ENCODE results near the gene CYB5A. TPM values are rescaled to one million over a fixed set of nuclear protein-coding genes. Genes with fewer than 3 reads are reported as not detected.
"Not testable (repeated sequence)": the region's sequence is repeated elsewhere in the genome, so short reads cannot be mapped to it uniquely, and the experiment has no call there.

The CYB5A gene
- 15.3 TPM for total RNA-seq

- peak; percentile 99 for DNase-seq
These were observed at the start of gene CYB5A for GRCh38 chr18:74291771-74292540. Gene CYB5A (minus strand): TSS chr18:74291963. CDS start chr18:74291875, 88 bp downstream.

GRCh38 chr18:74337912-74338309 lies 46.1 kb upstream of the CYB5A start:
- no peak for DNase-seq

DNA sequence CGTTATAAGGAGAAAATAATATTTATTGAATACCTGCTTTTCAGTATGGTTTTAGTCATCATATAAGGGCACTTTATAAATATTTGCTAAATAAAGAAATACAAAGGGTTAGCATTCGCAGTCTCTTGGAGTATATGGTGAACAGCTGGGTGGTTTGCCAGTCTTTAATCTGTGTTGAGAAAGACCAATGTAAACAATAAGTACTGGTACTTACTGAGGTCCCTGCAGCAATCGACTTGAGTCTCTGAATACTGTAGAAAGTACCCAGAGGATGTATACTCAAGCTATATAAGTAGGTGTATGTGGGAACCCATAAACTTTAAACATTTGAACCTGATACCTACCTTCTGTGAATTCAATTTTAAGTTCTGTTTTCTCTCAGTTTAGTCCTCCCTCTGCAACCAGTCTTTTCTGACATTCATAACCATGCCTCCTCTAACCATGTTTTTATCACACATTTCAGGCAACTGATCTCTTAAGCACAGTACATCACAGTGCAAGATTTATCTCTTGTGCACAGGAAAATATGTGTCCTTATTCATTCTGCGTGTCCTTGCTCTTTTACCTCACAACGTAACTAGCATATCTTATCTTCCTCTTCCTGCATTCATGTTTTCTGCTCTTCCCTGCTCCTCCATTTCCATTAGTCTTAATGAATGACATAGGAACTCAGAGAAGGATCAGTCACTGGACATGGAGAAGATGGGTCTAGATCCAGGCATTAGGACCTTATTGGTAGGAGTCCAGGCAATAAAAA lies 45.6 kb upstream of the CYB5A start:
- DNase-seq = no peak

DNA sequence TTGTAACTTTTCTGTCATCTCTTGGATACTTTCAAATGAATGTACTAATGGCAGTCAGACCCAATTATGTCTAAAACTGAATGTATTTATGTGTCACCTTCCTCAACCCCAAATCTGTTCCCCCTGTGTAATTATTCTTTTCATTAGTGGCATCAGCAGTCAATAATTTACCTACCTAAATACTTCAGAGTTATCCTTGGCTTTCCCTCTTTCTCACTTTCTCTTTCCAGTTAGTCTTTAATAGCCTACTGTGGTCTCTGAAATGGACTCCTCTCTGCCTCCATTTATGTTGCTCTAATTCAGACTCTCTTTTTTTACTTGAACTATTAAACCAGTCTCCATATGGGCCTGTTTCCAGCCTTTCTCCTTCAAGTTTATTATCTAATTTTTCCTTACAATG lies 44.9 kb upstream of the CYB5A start:
- DNase-seq = no peak

- DNase-seq = no peak
These were observed 42.6 kb upstream of the CYB5A start for GRCh38 chr18:74334242-74334893.

GRCh38 chr18:74333091-74333490 lies 41.3 kb upstream of the CYB5A start:
- DNase-seq = no peak

DNA sequence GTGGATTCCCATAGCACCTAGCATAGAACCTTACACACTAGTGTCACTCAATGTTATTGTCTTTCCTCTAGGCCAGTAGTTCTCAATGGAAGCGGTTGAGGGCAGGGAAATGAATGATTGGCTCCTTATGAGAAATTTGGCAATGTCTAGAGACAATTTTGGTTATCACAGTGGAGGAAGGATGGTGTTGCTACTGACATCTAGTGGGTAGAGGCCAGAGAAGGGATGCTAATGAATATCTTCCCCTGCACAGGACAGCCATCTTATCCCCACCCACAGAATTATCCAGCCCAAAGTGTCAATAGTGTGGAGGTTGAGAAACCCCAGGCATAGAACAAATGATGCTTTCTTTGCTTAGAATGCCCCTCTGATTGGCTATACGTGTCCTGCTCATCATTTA lies 39.6 kb upstream of the CYB5A start:
- no peak for DNase-seq

DNA sequence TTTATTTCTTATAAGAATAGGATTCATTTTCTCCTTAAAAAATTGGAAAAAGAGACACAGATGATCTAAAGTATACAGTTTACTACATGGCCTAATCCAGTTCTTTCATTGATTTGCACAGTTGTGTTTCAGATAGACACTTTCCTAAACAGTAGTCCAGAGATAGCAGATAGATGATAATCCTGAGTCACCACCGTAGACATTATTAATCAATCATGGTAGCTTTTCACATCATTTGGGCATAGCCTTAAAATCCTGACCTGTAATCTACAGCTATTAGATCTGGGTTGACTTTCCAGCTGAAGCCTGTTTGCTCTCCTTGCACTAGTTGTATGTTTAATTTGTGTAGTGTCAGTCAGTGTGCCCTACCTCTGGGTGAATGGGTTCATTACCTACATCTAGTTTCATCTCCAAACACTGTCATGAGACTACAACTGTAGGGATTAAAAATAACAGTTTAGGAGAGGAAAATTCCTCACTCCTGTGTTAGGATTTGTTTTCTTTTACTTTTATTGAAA lies 38.0 kb upstream of the CYB5A start:
- DNase-seq = no peak

DNA sequence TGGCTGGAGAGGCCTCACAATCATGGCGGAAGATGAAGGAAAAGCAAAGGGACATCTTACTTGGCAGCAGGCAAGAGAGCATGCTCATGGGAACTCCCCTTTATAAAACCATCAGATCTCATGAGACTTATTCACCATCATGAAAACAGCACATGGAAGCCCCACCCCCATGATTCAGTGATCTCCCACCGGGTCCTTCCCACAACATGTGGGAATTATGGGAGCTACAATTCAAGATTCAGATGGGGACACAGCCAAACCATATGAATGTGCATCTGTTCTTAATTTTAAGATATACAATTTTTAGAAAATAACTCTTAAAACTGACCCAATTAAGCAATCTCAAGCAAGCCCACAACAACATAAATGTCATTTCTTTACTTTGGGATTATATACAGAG lies 36.4 kb upstream of the CYB5A start:
- no peak for DNase-seq

GRCh38 chr18:74326791-74327190 lies 35.0 kb upstream of the CYB5A start:
- not testable (repeated sequence) for DNase-seq

GRCh38 chr18:74326231-74326630 lies 34.5 kb upstream of the CYB5A start:
- DNase-seq = no peak

DNA sequence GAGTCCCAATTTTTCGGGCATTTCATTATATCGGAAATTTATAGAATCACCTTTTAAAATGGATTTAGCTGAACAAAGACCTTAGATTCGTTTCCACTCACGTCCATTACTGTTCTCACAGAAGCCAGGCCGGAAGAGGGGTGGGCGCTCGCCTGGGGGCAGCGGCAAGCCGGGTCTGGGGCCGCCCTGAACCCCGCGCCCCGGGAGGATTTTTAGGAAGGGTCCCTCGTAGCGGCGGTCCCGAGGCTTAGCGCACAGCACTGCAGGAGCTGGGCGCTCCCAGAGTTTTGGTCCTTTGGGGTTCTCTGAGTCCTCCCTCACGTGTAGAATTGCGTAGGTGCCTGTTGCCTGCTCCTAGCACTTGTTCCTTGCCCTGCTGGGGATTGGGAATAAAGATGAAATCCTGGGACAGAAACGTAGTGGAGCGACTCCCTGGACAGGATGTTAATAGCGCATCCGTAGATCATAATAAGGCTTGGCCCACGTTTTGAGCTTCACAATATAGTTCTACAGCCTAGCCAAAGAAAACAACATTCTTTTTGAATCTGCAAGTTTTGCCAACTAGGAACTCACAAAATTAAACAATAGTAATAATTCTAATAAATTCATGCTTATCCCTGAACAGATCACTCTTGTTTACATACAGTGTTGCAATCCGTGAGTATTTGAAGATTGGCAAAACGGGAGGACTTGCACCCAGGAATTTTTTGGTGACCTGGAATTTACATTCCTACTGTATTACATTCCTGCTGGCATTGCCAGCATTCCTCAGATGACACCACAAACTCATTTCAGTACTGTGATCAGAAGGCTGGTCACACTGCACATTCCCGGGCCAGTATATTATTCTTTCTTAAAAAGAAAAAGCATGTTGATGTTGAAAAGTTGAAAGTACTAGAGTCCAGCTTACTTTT lies 24.8 kb upstream of the CYB5A start:
- no peak for DNase-seq

DNA sequence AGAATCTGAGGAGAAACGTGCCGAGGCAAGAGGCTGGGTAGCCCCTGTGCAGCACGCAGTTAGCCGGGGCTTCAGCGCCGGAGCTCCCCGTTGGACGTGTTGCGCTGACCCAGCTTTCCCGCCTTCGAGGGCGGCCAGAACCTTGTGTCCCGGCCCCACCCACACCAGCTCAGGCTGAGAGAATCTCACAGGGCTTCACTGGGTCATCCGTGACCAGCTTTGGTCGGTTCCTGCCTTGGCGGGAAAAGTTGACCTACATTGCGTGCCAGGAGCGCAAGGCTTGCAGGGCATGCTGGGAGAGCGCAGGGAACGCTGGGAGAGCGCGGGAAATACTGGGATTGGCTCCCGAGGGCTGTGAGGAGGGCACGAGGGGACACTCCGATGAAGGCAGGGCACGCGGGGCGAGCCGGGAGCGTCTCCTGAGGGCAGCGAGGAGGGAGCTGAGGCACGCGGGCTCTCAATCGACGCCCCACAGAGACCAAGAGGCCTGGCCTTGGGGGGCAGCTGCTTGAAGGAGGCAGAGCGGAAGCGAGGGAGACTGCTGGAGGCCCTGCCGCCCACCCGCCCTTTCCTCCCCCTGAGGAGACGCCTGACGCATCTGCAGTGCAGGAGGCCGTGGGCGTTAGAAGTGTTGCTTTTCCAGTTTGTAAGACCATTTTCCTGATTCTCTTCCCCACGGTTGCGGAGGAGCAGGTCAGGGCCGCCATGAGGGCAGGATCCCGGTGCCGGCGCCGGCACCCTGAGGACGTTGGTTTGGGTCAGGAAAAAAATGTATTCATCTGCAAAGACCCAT lies 23.9 kb upstream of the CYB5A start, which contains the start of gene C18orf63:
C18orf63 (plus strand) TSS at position 376 of the 793 bp plus-strand sequence. CDS start 2,027 bp downstream, outside the sequence.
- no peak for DNase-seq

GRCh38 chr18:74314759-74315463 lies 23.1 kb upstream of the CYB5A start:
- DNase-seq = no peak

DNA sequence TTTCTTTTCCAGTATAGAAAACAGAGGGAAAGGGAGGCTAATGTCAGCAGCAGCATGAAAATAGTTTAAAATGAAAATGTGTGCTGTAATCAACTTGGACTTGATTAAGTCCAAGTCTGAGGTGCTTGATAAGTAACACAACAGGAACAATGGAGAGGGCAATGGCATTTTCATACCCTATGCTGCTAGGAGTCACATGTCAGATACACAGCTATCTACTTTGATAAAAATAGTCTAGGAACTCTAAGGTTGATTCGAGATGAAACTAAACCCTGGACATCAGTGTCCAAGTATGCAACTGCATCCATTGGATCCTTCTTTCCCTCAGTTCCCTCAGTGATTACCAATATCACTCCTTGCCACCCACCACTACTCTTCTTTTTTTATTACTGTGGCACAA lies 19.2 kb upstream of the CYB5A start:
- no peak for DNase-seq

GRCh38 chr18:74310411-74310810 lies 18.6 kb upstream of the CYB5A start:
- DNase-seq = no peak

GRCh38 chr18:74303936-74304335 lies 12.2 kb upstream of the CYB5A start:
- DNase-seq = no peak

- DNase-seq = no peak
These were observed 11.5 kb upstream of the CYB5A start for GRCh38 chr18:74303306-74303705.

GRCh38 chr18:74299746-74300145 lies 8.0 kb upstream of the CYB5A start:
- no peak for DNase-seq

DNA sequence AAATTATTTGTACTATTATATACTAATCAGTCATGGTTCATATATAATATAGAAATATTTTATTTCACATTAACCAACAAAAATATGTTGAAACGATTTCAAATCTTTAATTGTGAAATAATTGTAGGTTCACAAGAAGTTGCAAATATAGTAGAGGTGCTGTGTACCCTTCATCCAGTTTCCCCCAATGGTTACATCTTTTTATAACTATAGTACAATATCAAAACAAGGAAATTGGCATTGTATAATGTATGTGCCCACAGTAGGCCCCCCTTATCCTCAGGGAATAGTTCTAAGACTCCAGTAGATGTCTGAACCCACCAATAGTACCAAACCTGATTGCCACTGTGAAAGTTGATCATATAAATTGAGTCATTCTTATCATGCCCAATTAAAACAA lies 7.4 kb upstream of the CYB5A start:
- DNase-seq = no peak
